Neural progenitor cell (in vitro differentiated cells): ENCODE data around the gene ZNF581. TPM values are rescaled to one million over a fixed set of nuclear protein-coding genes. Genes with fewer than 3 reads are reported as not detected.

ENCODE experiments used
- DNase-seq: peaks from one replicate; pipeline ENCODE4 v3.0.0-alpha.2; 2016; ENCODE audit warnings: low spot score
- H2AFZ ChIP-seq: fragments of 200-600 bp; sonication (generic); replicated peaks from 2 replicates; pipeline ENCODE4 v1.6.1; 2016; ENCODE audit warnings: antibody characterized with exemption
- H3F3A ChIP-seq: fragments of 200-600 bp; sonication (generic); 2 replicates; pipeline ENCODE4 v1.6.1; 2016; ENCODE audit warnings: antibody characterized with exemption, low read depth
- H3K27ac ChIP-seq: fragments of 200-600 bp; sonication (generic); 2 replicates; pipeline ENCODE4 v1.5.1; 2016; ENCODE audit warnings: mild to moderate bottlenecking
- H3K27me3 ChIP-seq: fragments of 200-600 bp; sonication (generic); 2 replicates; pipeline ENCODE4 v1.6.1; 2016; ENCODE audit warnings: mild to moderate bottlenecking, moderate library complexity
- H3K36me3 ChIP-seq: fragments of 200-600 bp; sonication (generic); 2 replicates; pipeline ENCODE4 v1.5.1; 2016
- H3K4me1 ChIP-seq: fragments of 200-600 bp; sonication (generic); 2 replicates; pipeline ENCODE4 v1.6.1; 2016; ENCODE audit warnings: mixed run types
- H3K4me2 ChIP-seq: fragments of 200-600 bp; sonication (generic); 2 replicates; pipeline ENCODE4 v1.6.1; 2016
- H3K4me3 ChIP-seq: fragments of 200-600 bp; sonication (generic); 2 replicates; pipeline ENCODE4 v1.5.1; 2016
- H3K79me2 ChIP-seq: fragments of 200-600 bp; sonication (generic); 2 replicates; pipeline ENCODE4 v1.6.1; 2016; ENCODE audit warnings: low read depth
- H3K9ac ChIP-seq: fragments of 200-600 bp; sonication (generic); 2 replicates; pipeline ENCODE4 v1.6.1; 2016
- H3K9me3 ChIP-seq: fragments of 200-600 bp; sonication (generic); 2 replicates; pipeline ENCODE4 v1.5.1; 2016; ENCODE audit warnings: low read depth
- H4K20me1 ChIP-seq: fragments of 200-600 bp; sonication (generic); 2 replicates; pipeline ENCODE4 v1.6.1; 2016; ENCODE audit warnings: low read depth
- H3K27ac Mint-ChIP-seq: 3 replicates; pipeline ENCODE4 v1.8.0; 2021; ENCODE audit warnings: mixed read lengths
- H3K27me3 Mint-ChIP-seq: 2 replicates; pipeline ENCODE4 v1.8.0; 2022; ENCODE audit warnings: low read depth, mild to moderate bottlenecking, inconsistent platforms, moderate library complexity, mixed read lengths; ENCODE audit not compliant: insufficient read depth
- H3K36me3 Mint-ChIP-seq: 3 replicates; pipeline ENCODE4 v1.8.0; 2021; ENCODE audit warnings: mixed read lengths
- H3K4me1 Mint-ChIP-seq: 3 replicates; pipeline ENCODE4 v1.8.0; 2021; ENCODE audit warnings: mixed read lengths
- H3K4me3 Mint-ChIP-seq: 3 replicates; pipeline ENCODE4 v1.8.0; 2021; ENCODE audit warnings: mild to moderate bottlenecking, moderate library complexity, mixed read lengths
- H3K9me3 Mint-ChIP-seq: 3 replicates; pipeline ENCODE4 v1.8.0; 2020; ENCODE audit warnings: mixed read lengths
- EZH2 ChIP-seq: fragments of 200-600 bp; sonication (generic); IDR thresholded peaks from 2 replicates; pipeline ENCODE4 v1.6.1; 2017; ENCODE audit warnings: antibody characterized with exemption, mild to moderate bottlenecking, moderate library complexity
- EZH2phosphoT487 ChIP-seq: fragments of 200-600 bp; sonication (generic); IDR thresholded peaks from 2 replicates; pipeline ENCODE4 v1.6.1; 2017; ENCODE audit warnings: antibody characterized with exemption
- total RNA-seq: library from RNA; depleted of rRNA; stranded (reverse); fragments of >200 nt; gene quantifications from 2 replicates; pipeline ENCODE4 v1.2.3, GENCODE V29; 2015; ENCODE audit warnings: low replicate concordance
- TF ChIP-seq, protein P1 (sequence below): fragments of 200-600 bp; sonication (generic); IDR thresholded peaks from 2 replicates; pipeline ENCODE4 v1.5.1; 2017; ENCODE audit warnings: antibody characterized with exemption, mild to moderate bottlenecking

Gene ZNF581
- total RNA-seq, 1 donor from 2014 or later, result 12.2 TPM

- Mint-ChIP-seq H3K27ac (no peak overlapping the region), H3K27me3 (peaks cover 11% of the 10 kb centered on the region), H3K9me3 (no peaks in the 10 kb centered on the region), H3K36me3 (peaks cover 18% of the 10 kb centered on the region), H3K4me1 (peaks cover 36% of the 10 kb centered on the region), H3K4me3 (peak overlapping the region; percentile 54)
- Histone ChIP-seq H3K36me3 (no peaks in the 10 kb centered on the region), H4K20me1 (peaks cover 84% of the 10 kb centered on the region), H3K9me3 (no peaks in the 10 kb centered on the region), H3K4me1 (peaks cover 19% of the 10 kb centered on the region), H3K9ac (no peak overlapping the region), H3K4me2 (no peak overlapping the region), H2AFZ (no peak overlapping the region), H3K79me2 (peaks cover 81% of the 10 kb centered on the region), H3F3A (peaks cover 46% of the 10 kb centered on the region), H3K4me3 (no peak overlapping the region), H3K27ac (no peak overlapping the region), H3K27me3 (no peaks in the 10 kb centered on the region)
- no peak for DNase-seq
- TF ChIP-seq, protein P1, sequence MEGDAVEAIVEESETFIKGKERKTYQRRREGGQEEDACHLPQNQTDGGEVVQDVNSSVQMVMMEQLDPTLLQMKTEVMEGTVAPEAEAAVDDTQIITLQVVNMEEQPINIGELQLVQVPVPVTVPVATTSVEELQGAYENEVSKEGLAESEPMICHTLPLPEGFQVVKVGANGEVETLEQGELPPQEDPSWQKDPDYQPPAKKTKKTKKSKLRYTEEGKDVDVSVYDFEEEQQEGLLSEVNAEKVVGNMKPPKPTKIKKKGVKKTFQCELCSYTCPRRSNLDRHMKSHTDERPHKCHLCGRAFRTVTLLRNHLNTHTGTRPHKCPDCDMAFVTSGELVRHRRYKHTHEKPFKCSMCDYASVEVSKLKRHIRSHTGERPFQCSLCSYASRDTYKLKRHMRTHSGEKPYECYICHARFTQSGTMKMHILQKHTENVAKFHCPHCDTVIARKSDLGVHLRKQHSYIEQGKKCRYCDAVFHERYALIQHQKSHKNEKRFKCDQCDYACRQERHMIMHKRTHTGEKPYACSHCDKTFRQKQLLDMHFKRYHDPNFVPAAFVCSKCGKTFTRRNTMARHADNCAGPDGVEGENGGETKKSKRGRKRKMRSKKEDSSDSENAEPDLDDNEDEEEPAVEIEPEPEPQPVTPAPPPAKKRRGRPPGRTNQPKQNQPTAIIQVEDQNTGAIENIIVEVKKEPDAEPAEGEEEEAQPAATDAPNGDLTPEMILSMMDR, result no peak
- TF ChIP-seq EZH2phosphoT487, result no peak
- TF ChIP-seq EZH2, result no peak
Measured at GRCh38 chr19:55672418-55672817, 29.0 kb downstream of the ZNF581 start.

DNA sequence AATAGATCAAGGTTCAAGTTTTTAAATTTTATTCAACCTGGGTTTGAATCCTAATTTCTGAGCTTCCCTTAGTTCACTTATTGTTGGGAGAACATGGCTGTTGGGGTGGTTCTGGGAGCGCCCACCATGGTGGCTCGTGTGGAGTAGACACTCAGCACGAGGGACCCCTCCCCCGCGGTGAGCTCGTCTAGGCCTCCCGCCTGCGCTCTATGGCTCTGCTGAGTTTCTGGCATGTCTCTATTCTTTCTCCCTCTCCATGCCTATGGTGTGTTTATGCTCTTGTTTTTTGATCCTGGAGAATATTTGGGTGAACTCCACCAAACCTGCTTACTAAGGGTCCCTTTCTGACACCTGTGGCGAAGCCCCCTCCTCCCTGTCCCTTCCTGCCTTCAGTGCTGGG is 30.0 kb downstream of the ZNF581 start:
- Histone ChIP-seq H3F3A (peaks cover 46% of the 10 kb centered on the region), H3K79me2 (peaks cover 81% of the 10 kb centered on the region), H3K4me1 (peaks cover 19% of the 10 kb centered on the region), H3K9me3 (no peaks in the 10 kb centered on the region), H3K4me2 (peak overlapping the region; percentile 87), H3K27me3 (no peaks in the 10 kb centered on the region), H4K20me1 (peaks cover 80% of the 10 kb centered on the region), H3K36me3 (no peaks in the 10 kb centered on the region), H3K9ac (no peak overlapping the region), H3K27ac (peak overlapping the region; percentile 20), H3K4me3 (no peak overlapping the region), H2AFZ (no peak overlapping the region)
- Mint-ChIP-seq H3K4me3 (peak overlapping the region; percentile 81), H3K27me3 (peaks cover 14% of the 10 kb centered on the region), H3K27ac (peak overlapping the region; percentile 29), H3K9me3 (no peaks in the 10 kb centered on the region), H3K4me1 (peaks cover 36% of the 10 kb centered on the region), H3K36me3 (peaks cover 18% of the 10 kb centered on the region)
- peak; percentile 28 for DNase-seq
- TF ChIP-seq, protein P1, result no peak
- no peak for TF ChIP-seq EZH2phosphoT487

- Histone ChIP-seq H3K36me3 (no peaks in the 10 kb centered on the region), H3K4me1 (peaks cover 19% of the 10 kb centered on the region), H3K9me3 (no peaks in the 10 kb centered on the region), H3F3A (peaks cover 46% of the 10 kb centered on the region), H3K27me3 (no peaks in the 10 kb centered on the region), H3K4me3 (no peak overlapping the region), H3K79me2 (peaks cover 83% of the 10 kb centered on the region), H3K4me2 (peak overlapping the region; percentile 87), H3K27ac (peak overlapping the region; percentile 20), H4K20me1 (peaks cover 75% of the 10 kb centered on the region), H2AFZ (no peak overlapping the region), H3K9ac (no peak overlapping the region)
- Mint-ChIP-seq H3K4me1 (peaks cover 36% of the 10 kb centered on the region), H3K4me3 (peak overlapping the region; percentile 81), H3K27ac (peak overlapping the region; percentile 29), H3K9me3 (no peaks in the 10 kb centered on the region), H3K27me3 (peaks cover 14% of the 10 kb centered on the region), H3K36me3 (peaks cover 18% of the 10 kb centered on the region)
- TF ChIP-seq, protein P1, result no peak
- TF ChIP-seq EZH2phosphoT487 (no peak), EZH2 (no peak)
- DNase-seq, result no peak
Measured at GRCh38 chr19:55673889-55674288, 30.4 kb downstream of the ZNF581 start.
